Calu3 (cell line): ENCODE data around the gene OR8D1. TPM values are rescaled to one million over a fixed set of nuclear protein-coding genes. Genes with fewer than 3 reads are reported as not detected.

ENCODE experiments used
- BruUV-seq: library from RNA; stranded (reverse); fragments of 400-500 nt; replicated peaks from 2 replicates; lab custom pipeline; 2021; lab: Mats Ljungman, UMichigan
- CTCF ChIA-PET: fragments of 300-600 bp; sonication (Branson Sonifier 250); formaldehyde crosslinking; loops from one replicate; lab custom pipeline; 2022; ENCODE audit warnings: antibody characterized with exemption; lab: Charles Lee
- DNase-seq: peaks from one replicate; pipeline ENCODE4 v3.0.0; 2022
- H3K27ac Mint-ChIP-seq: one replicate; pipeline ENCODE4 v1.8.0; 2022; ENCODE audit warnings: mixed read lengths; ENCODE audit not compliant: unreplicated experiment
- H3K27me3 Mint-ChIP-seq: one replicate; pipeline ENCODE4 v1.8.0; 2022; ENCODE audit warnings: mixed read lengths; ENCODE audit not compliant: unreplicated experiment
- H3K36me3 Mint-ChIP-seq: one replicate; pipeline ENCODE4 v1.8.0; 2022; ENCODE audit warnings: mild to moderate bottlenecking, moderate library complexity, mixed read lengths; ENCODE audit not compliant: insufficient read depth, unreplicated experiment
- H3K4me1 Mint-ChIP-seq: one replicate; pipeline ENCODE4 v1.8.0; 2022; ENCODE audit warnings: mild to moderate bottlenecking, low read depth, mixed read lengths; ENCODE audit not compliant: unreplicated experiment
- H3K4me3 Mint-ChIP-seq: one replicate; pipeline ENCODE4 v1.8.0; 2022; ENCODE audit warnings: mild to moderate bottlenecking, low read depth, moderate library complexity, mixed read lengths; ENCODE audit not compliant: unreplicated experiment
- H3K9me3 Mint-ChIP-seq: one replicate; pipeline ENCODE4 v1.8.0; 2022; ENCODE audit warnings: low read depth, mixed read lengths; ENCODE audit not compliant: unreplicated experiment
- CTCF ChIP-seq: fragments of 200-600 bp; IDR thresholded peaks from one replicate; pipeline ENCODE4 v1.8.0; 2022; ENCODE audit warnings: antibody characterized with exemption; ENCODE audit not compliant: unreplicated experiment
- intact Hi-C: fragments of 100-400 bp; cut with micrococcal nuclease; formaldehyde crosslinking; loops from one replicate; pipeline ENCODE4 v1.10.0; 2022; ENCODE audit not compliant: unreplicated experiment
- total RNA-seq: library from RNA; stranded (reverse); gene quantifications from 2 replicates; pipeline ENCODE4 v1.2.3, GENCODE V29; 2022

Gene OR8D1
- total RNA-seq, 1 experiment from 2014 or later, result not detected

- H3K4me1 Mint-ChIP-seq, result no peaks in the 10 kb centered on the region
Measured at GRCh38 chr11:124313131-124313530, 618 bp downstream of the OR8D1 start.

GRCh38 chr11:124311670-124312069 lies 2.1 kb downstream of the OR8D1 start:
- intact Hi-C loops, result no loop called here
- no peaks in the 10 kb centered on the region for H3K4me1 Mint-ChIP-seq
- H3K9me3 Mint-ChIP-seq, result peaks cover 18% of the 10 kb centered on the region
- no peaks in the 10 kb centered on the region for H3K27me3 Mint-ChIP-seq
- no peak for TF ChIP-seq CTCF
- no TSS peak for BruUV-seq
- H3K27ac Mint-ChIP-seq, result no peak overlapping the region
- no peak for DNase-seq
- H3K4me3 Mint-ChIP-seq, result no peak overlapping the region
- CTCF ChIA-PET, result no interaction called here
- no peaks in the 10 kb centered on the region for H3K36me3 Mint-ChIP-seq

More at GRCh38 chr11:124313131-124313530, 618 bp downstream of the OR8D1 start:
- intact Hi-C loops, result no loop called here
- no peak for TF ChIP-seq CTCF
- DNase-seq, result no peak
- Mint-ChIP-seq H3K9me3 (peaks cover 16% of the 10 kb centered on the region), H3K4me3 (no peak overlapping the region), H3K36me3 (no peaks in the 10 kb centered on the region), H3K27ac (no peak overlapping the region), H3K27me3 (no peaks in the 10 kb centered on the region)
- CTCF ChIA-PET, result no interaction called here
- BruUV-seq, result no TSS peak

GRCh38 chr11:124311269-124311668 lies 2.5 kb downstream of the OR8D1 start:
- no peak for TF ChIP-seq CTCF
- peaks cover 16% of the 10 kb centered on the region for H3K9me3 Mint-ChIP-seq
- no peak overlapping the region for H3K4me3 Mint-ChIP-seq
- intact Hi-C loops, result no loop called here
- no peaks in the 10 kb centered on the region for H3K4me1 Mint-ChIP-seq
- H3K36me3 Mint-ChIP-seq, result no peaks in the 10 kb centered on the region
- no peak for DNase-seq
- no TSS peak for BruUV-seq
- no peaks in the 10 kb centered on the region for H3K27me3 Mint-ChIP-seq
- CTCF ChIA-PET, result no interaction called here
- H3K27ac Mint-ChIP-seq, result no peak overlapping the region

- peaks cover 16% of the 10 kb centered on the region for H3K9me3 Mint-ChIP-seq
- no peak overlapping the region for H3K4me3 Mint-ChIP-seq
- no peaks in the 10 kb centered on the region for H3K4me1 Mint-ChIP-seq
- DNase-seq, result no peak
- H3K36me3 Mint-ChIP-seq, result no peaks in the 10 kb centered on the region
- no peak overlapping the region for H3K27ac Mint-ChIP-seq
- intact Hi-C loops, result no loop called here
- no peaks in the 10 kb centered on the region for H3K27me3 Mint-ChIP-seq
- no peak for TF ChIP-seq CTCF
- BruUV-seq, result no TSS peak
- CTCF ChIA-PET, result no interaction called here
Measured at GRCh38 chr11:124310721-124311120, 3.0 kb downstream of the OR8D1 start.
